Kidney capillary endothelial cell (primary cell): ENCODE results near the gene CHRDL2.
"Not testable (repeated sequence)": the region's sequence is repeated elsewhere in the genome, so short reads cannot be mapped to it uniquely, and the experiment has no call there.

Experiments
- DNase-seq: peaks from one replicate; pipeline ENCODE4 v3.0.0-alpha.2; 2018; ENCODE audit warnings: low spot score

Gene CHRDL2

GRCh38 chr11:74670171-74670570, 61.1 kb downstream of the CHRDL2 start:
- no peak for DNase-seq

GRCh38 chr11:74669211-74670160, 61.7 kb downstream of the CHRDL2 start:
- DNase-seq: no peak

GRCh38 chr11:74663315-74663714, 67.9 kb downstream of the CHRDL2 start:
- DNase-seq: no peak

GRCh38 chr11:74662487-74663103, 68.6 kb downstream of the CHRDL2 start:
- no peak for DNase-seq

GRCh38 chr11:74659124-74659523, 72.1 kb downstream of the CHRDL2 start:
- not testable (repeated sequence) for DNase-seq

GRCh38 chr11:74654976-74655375, 76.2 kb downstream of the CHRDL2 start:
- no peak for DNase-seq

GRCh38 chr11:74650498-74650897, 80.7 kb downstream of the CHRDL2 start:
- no peak for DNase-seq

- no peak for DNase-seq
Observed at GRCh38 chr11:74648894-74649293, 82.3 kb downstream of the CHRDL2 start.

- DNase-seq: no peak
Observed at GRCh38 chr11:74647831-74648230, 83.4 kb downstream of the CHRDL2 start.

- no peak for DNase-seq
Observed at GRCh38 chr11:74647404-74647803, 83.8 kb downstream of the CHRDL2 start.

- DNase-seq: no peak
Observed at GRCh38 chr11:74646954-74647353, 84.3 kb downstream of the CHRDL2 start.
